Measurements from ENCODE around the gene MYO9B.

GRCh38 chr19:17220207-17220758, 144.7 kb downstream of the MYO9B start:
- TF ChIP-seq CTCF (IDR thresholded peaks at IDR 0.05; ENCODE audit: insufficient read depth, low read depth, low read length) (no peak), EZH2 (IDR thresholded peaks at IDR 0.05; ENCODE audit: insufficient read depth, low read length) (no peak)
